Measurements from ENCODE around the gene PRDX1.
A peak's percentile ranks its signal among the peaks of the same experiment; 100 is the strongest.

The PRDX1 gene

DNA sequence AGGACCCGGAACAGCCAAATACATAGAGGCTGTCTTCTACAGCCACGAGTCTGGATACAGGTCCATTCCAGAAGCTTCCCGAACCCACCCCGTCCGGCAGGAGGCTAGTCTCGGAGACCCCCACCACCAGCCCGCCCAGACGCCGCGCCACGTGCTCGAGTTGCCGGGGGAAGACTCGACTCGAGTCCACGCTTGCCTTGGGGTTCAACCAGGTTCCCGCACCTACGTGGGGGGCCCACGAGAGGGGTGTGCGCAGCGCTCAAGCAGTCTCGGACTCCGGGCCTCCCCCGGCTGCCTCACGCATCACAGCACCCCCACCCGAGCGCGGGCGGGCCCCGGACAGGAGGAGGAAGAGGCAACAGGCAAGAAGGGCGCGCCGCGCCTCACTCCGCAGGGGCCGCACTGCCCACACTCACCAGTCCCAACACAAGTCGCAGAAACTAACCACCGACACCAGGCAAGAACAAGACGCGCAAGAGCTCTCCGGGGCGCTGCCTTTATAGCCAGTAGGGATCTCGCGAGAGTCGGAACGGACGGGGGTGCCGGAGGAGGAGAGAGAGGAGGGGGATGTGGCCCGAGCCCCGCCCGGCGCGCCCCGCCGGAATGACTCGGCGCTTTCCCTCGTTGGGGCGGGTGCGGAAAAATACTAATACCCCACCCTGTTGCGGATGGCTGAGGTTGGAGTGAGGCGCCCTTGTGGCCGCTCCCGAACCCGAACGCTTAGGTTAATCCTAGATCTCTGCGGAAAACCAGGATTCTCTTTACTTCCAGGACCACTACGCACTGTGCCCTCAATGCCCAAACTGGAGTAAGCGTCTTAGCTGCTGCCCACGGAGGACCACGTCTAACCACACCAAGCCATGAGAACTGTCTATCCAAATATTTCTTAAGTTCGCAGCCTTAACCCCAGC, at the start of gene PRDX1:
Gene PRDX1 (minus strand): TSS at position 472 of the 911 bp plus-strand sequence. CDS start 2,841 bp downstream, outside the sequence.
- peak; percentile 91 for DNase-seq

DNA sequence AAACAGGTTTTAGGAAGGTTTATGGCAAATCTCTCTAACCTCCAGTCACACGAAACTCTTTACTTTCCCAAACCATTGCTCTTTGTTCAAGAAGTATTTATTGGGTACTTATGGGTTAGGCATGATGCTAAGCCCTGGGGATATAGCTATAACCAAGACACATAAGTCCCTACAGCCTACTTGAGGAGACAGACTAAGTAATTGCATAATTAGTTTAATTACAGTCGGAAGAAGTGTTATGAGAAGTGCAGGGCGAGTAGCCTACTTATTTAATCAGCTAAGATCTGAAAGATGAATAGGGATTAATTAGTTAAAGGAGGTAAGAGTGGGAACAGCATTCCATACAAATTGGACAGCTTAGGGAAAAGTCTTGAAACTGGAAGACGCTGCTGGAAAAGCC, 48.9 kb upstream of the PRDX1 start:
- DNase-seq: no peak

DNA sequence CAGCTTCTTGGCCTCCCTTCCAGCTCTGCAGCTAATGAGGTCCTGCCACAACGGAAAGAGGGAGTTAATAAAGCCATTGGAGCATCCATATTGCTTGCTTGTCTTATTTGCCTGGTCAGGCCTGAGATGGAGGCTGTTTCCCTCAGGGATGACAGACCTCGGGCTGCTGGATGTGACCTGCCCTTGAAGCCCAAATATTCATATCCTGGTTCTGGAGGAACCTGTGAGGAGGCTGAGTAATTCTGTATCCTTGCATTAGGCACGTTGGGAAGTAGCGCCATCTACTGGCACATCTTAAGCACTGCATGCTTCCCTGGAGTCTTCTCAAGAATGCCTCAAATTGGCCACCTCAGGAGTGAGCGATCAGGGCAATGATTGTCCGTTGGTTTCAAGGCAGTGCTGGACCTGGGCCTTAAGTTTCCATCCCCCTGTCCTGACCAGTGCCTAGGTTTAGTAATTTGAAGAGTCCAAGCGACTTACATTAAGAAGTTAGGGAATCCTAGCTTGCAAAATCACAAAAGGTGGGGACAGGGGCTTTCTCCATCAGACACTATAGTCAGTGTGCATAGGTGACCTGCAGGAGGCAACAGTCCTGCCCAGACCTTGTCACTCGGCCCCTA, 48.4 kb upstream of the PRDX1 start:
- peak; percentile 55 for DNase-seq

DNA sequence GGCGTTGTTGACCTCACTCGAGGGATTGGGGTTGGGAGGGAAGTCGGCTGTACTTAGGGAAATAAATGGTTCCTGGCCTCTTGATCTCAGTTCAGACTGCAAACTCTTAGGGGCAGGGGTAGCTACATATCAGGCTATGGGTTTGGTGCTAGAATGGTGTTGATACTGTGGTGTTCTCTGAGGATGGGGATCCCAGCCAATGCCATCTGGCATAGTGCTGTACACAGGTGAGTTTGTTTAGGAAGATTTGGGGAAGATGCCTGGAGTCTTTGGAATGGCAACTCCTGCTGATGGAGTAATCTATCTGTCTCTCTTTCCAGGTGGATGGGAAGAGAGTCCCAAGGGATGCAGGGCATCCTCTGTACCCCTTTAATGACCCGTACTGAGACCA, 47.9 kb upstream of the PRDX1 start:
- DNase-seq: no peak

DNA sequence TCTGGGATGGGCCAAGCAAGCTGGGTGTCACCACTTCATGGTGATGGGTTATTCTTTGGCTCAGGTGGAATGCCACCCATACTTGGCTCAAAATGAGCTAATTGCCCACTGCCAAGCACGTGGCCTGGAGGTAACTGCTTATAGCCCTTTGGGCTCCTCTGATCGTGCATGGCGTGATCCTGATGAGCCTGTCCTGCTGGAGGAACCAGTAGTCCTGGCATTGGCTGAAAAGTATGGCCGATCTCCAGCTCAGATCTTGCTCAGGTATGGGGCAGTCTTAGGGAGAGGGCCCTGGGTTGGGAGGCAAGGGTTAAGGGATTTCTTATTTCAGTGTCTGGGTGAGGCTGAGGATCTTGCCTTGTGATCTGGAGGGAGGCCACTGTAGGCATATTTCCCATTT, 46.7 kb upstream of the PRDX1 start:
- DNase-seq: no peak

DNA sequence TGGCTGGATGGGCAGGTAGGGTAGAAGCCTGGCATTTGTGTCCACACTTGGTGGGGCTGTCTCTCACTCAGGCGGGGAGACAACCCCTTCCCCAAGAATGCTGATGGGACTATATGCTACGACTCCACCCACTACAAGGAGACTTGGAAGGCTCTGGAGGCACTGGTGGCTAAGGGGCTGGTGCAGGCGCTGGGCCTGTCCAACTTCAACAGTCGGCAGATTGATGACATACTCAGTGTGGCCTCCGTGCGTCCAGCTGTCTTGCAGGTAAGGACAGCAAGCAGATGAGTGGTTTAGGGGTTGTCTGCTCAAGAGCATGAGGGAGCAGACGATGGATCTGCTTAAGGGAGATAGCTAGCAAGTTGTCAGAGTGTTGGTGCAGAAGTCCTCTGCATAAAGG, 46.2 kb upstream of the PRDX1 start:
- no peak for DNase-seq

DNA sequence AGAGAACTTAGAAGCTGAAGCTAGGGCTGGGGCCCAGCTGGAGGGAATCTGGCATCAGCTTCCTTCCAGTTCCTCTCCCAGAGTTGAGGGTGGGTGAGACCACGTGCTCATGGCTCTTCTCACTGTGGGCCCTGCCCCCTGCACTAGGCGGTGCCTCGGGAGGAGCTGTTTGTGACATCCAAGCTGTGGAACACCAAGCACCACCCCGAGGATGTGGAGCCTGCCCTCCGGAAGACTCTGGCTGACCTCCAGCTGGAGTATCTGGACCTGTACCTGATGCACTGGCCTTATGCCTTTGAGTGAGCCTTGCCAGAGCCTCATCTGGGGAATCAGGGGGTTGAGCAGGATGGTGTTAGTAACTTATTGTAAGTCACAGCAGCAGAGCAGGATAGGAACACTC, 45.0 kb upstream of the PRDX1 start:
- no peak for DNase-seq

DNA sequence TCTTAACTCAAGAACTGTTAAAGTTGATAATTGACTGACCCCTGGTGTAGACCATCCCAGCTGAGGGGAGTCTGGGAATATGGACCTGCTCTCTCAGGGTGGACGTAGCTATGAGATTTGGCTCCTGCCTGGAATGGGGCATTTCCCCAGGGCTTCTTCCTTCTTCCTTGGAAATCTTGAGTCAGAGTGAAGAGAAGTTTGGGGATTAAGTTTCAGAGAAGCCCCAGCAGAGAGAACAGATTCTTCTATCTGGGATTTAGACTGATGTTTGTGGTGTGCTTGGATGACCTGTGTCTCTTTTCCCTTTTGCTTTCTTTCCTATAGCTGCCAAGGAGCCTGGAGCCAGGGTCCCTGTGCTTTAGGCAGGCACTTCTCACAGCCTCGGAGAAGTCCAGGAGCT, 42.2 kb upstream of the PRDX1 start:
- DNase-seq: no peak

DNA sequence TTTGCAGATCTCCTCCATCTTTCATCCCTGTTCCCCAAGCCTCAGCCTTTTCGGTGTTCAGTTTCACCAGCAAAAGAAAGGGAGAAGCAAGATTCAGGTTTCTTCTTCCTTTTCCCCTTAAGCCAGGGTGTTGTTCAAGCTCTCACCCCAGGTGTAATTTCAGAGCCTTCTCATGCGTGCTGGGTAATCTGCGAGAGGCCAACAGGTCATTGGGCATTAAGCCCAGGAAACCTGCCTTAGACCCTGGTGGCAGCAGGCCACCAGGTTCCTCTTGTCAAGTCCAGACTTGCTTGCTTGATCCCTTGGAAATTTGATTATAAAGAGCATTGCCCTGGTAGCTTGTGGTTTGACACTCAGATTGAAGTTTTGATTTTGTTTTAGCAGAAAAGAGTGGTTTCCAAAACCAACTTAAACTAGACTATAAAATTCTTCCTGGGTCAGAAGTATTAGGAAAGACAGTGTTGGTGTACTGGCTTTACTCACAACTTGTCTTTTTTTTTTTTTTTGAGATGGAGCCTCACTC, 35.8 kb upstream of the PRDX1 start:
- DNase-seq: peak; percentile 72

DNA sequence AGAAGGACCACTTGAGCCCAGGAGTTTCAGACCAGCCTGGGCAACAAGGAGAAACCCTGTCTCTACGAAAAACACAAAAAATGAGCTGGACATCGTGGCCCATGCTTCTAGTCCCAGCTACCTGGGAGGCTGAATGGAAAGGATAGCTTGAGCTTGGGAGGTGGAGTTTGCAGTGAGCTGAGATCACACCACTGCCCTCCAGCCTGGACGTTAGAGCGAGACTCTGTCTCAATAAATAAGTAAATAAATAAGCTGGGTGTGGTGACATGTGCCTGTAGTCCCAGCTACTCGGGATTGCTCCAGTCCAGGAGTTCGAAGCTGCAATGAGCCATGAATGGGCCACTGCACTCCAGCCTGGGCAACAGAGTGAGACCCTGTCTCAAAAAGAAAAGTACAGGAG, 32.5 kb upstream of the PRDX1 start:
- DNase-seq: no peak

DNA sequence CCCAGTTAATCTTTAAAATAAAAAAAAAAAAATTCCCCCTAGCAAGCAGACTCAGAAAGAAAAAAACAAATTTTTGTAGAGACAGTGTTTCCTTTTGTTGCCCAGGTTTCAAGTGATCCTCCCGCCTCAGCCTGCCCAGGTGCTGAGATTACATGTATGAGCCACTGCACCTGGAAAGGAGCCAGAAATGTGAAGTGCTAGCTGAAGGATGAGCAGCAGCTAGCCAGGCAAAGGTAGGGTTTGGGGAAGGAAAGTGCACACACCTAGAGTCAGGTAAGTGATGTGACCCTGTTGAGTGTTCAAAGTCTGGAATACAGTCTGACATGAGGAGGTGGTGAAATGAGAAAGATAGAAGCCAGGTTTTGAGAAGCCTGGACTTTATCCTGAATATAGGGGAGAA, 30.6 kb upstream of the PRDX1 start:
- peak; percentile 90 for DNase-seq

DNA sequence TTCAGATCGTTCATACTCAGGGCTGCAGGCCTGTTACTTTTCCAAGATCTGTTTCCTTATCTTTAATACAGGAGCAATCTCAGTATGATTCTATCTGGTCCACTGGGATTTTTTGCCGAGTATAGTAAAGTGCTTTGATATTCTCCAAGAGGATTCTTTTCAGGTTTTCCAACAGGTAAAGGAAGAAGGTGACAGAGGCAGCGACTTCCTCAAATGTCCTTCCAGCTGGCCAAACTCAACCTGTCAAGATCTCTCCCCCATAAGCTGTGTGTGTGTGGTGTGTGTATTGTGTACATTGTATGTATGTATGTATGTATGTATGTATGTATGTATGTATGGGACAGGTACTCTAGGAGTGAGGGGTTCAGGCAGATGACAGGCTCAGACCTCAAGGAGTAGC, 30.0 kb upstream of the PRDX1 start:
- no peak for DNase-seq

DNA sequence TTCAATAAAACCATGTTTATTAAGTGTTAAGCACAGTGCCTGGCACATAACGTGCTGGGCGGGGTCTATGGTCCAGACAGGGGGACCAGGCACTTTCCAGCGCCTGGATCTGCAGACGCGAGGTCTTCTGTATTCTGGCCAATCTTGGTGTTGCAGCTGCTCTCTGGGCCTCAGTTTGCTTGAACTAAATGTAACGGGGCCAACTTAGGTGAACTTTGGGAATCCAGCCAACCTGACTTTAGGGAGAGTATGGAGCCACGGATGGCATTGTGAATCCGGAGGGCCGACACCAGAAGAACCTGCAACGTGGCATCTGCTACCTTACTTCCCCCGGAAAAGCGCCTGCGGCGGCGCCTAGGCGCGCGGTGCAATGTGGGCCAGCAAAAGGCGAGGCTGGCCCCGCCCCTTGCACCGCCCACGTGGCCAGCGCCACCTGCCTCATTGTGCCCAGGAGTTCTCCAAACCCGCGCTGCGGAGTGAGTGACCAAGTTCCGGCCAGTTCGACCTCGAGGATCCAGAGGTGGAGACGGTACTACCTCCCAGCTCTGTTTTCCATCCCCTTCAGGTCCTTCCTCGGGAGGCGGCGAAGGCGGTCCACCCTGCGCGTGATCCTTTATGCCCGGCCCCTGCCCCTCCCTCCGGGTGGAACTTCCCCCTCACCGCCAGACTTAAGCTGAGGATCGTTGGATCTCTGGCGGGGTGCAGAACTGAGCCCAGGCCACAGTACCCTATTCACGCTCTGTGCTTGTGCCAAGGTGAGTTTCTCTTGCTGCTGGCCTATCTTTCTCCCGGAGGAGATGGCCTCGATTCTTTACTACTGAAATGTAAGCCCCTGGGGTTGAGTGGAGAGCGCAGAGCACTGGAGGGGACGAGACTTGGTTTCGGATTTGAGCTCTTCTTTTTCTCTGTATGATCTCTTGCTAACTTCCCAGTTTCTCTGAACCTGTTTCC, 29.0 kb upstream of the PRDX1 start, which contains the start of gene AKR1A1:
Gene AKR1A1 (plus strand): TSS at position 426 of the 951 bp plus-strand sequence. CDS start 10,969 bp downstream, outside the sequence.
- DNase-seq: peak; percentile 94

DNA sequence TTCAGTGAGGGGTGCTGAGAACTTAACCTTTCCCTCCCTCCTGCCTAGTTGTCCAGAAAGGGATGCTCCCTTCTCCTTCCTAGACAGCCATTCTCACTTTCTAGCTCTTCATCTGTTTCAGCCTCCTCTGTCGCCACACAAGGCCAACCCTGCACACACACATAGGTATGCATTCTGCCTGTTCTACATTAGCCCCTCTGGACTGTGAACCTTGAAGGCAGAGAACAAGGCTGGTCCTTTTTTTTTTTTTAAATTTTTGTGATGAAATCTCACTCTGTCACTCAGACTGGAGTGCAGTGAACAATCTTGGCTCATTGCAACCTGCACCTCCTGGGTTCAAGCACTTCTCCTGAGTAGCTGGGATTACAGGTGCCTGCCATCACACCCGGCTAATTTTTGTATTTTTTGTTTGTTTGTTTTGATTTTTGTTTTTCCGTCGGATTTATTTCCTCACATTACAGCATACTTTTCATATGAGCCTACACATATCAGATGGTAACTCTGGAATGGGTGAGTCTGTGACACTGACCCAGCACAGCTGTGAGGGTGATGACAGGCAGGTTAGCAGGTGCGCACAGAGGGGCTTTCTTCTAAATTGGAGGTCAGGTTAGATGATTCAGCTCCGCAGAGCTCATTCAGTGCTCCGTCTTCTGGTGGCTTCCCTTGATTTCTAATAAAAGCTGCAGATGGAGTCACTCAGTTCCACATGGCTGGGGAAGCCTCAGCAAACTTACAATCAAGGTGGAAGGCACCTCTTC, 24.0 kb upstream of the PRDX1 start:
- no peak for DNase-seq

DNA sequence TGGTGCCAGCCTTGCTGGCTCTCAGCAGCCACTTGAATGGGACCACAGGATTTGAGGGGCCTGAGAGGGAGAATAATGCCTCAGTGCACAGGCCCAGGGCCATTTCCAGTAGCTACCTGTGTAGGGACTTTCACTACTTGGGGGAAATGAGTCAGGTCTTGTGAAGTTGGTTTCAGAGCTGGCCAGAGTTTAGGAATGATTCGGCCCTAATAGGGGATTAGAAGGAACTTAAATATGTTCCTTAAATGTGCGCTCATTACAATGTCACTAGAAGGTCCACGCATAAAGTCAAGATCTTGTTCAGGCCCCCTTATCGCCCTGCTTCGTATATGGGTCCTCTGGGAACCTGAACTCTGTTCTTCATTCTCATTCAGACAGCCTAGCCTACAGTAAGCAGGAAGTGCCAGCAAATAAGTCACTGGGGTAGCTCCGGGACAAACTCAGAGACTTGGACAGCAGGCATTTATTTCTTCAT, 23.4 kb upstream of the PRDX1 start:
- DNase-seq: no peak

DNA sequence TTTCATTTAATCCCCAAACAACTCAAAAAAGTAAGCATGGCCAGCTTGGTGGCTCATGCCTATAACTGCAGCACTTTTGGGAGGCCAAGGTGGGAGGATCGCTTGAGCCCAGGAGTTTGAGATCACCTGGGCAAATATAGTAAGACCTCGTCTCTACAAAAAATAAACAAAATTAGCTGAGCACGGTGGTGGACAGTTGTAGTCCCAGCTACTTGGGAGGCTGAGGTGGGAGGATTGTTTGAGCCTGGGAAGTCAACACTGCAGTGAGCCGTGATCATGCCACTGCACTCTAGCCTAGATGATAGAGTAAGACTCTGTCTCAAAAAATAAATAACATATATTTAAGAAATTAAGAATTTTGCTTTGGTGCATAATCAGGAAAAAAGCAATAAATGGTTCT, 22.8 kb upstream of the PRDX1 start:
- DNase-seq: no peak

DNA sequence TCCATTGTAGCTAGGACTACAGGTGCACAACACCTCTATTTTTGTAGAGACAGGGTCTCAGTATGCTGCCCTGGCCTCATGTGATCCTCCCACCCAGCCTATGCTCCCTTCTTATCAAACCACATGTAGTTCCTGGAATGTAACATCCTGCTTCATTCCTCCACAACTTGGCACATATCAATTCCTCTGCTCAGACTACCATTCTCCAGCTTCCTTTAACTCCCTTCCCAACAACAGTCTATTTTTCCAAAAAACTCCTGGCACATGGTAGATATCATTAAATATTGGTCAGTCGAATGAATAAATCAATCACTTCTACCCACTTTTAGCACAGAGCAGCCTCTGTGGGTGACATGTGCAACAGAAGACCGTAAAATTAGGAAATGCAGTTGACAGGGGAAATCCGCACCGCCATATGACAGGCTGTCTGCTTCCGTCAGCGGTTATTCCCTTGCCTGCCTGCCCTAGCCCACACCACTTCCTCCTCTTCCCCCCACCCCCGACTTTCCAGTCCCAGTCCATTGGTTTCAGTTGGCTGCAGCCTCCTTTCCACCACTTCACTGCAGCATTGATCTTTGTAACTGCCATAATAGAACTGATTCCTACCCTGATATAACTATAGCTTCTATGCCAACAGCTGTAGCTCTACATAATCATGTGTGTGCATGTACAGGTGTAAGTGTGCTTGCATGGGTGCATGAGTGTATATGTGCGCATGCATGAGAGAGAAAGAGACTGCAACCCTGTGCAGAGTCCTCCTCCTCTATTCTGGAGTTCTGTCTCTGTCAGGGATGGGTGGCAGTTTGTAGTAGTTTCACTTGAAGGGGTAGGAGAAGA, 22.1 kb upstream of the PRDX1 start:
- DNase-seq: no peak

DNA sequence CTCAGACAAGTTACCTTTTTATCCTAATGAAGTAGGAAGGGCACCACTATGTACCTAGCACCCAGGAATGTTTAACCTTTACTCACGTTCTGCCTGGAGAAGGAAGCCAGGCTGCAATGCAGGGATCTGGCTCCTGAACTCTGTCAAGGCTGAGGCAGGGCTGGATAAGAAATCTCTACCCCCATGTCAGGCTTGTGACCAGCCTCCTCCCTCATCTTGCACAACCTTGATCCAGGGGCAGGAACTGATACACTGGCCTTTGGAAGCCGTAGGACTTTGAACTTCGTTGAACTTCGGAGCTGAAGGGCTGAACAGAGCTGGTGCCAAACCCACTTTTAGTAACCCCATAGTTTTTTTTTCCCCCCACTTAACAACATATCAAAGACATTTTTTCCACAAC, 20.9 kb upstream of the PRDX1 start:
- no peak for DNase-seq

DNA sequence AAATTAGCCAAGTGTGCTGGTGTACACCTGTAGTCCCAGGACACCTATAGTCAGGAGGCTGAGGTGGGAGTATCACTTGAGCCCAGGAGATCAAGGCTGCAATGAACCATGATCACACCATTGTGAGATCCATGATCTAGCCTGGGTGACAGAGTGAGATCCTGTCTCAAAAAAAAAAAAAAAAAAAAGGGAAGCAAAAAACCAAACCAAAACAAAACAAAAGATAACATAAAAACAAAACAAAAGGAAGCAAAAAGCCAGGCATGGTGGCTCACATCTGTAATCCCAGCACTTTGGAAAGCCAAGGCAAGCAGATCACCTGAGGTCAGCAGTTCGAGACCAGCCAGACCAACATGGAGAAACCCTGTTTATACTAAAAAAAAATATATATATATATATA, 19.5 kb upstream of the PRDX1 start:
- no peak for DNase-seq

DNA sequence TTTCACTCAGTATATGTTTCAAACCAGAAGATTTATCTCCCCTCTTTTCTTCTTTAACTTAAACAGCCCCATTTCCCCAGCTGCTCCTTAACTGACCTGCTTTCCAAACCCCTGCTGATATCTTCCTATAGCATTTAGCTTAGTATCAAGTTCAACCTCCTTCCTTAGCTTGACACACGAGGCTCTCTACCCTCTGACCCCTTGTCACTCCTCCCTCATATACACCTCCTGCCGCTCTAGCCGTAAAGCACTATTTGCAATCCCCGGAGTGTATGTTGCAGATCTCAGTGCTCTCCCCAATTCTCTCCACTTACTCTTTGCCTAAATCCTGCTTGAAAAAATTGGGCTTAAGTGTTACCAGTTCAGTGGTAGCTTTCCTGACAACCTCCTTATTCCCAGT, 15.2 kb upstream of the PRDX1 start:
- no peak for DNase-seq
